Esophagus muscularis mucosa (tissue), 4 donors: ENCODE measurements around the gene PRKCB. TPM values are rescaled to one million over a fixed set of nuclear protein-coding genes. Genes with fewer than 3 reads are reported as not detected.

Experiments
- DNase-seq: peaks from one replicate; pipeline ENCODE4 v3.0.0-alpha.2; 2017; ENCODE audit errors: extremely low spot score
- H3K27ac ChIP-seq, 4 donors: fragments of 200-600 bp; sonication (generic); replicated peaks in 1 of 4; 1 replicate in 3 of 4; 2 replicates in 1 of 4; pipeline ENCODE4 v1.5.1; 2016 to 2019; ENCODE audit warnings: mild to moderate bottlenecking in 1 of 4
- H3K27me3 ChIP-seq, 4 donors: fragments of 200-600 bp; sonication (generic); one replicate each; pipeline versions ENCODE4 v1.5.1 to v1.6.0; 2016 to 2019
- H3K36me3 ChIP-seq, 4 donors: fragments of 200-600 bp; sonication (generic); one replicate each; pipeline ENCODE4 v1.5.1; 2016 to 2019
- H3K4me1 ChIP-seq, 4 donors: fragments of 200-600 bp; sonication (generic); one replicate each; pipeline ENCODE4 v1.5.1; 2016 to 2019
- H3K4me3 ChIP-seq, 4 donors: fragments of 200-600 bp; sonication (generic); 1 replicate in 2 of 4; 2 replicates in 2 of 4; pipeline ENCODE4 v1.5.1; 2016 to 2019; ENCODE audit warnings: mild to moderate bottlenecking in 4 of 4, moderate library complexity in 1 of 4
- H3K9me3 ChIP-seq, 4 donors: fragments of 200-600 bp; sonication (generic); 1 replicate in 3 of 4; 2 replicates in 1 of 4; pipeline ENCODE4 v1.5.1; 2016 to 2019
- CTCF ChIP-seq, 3 experiments: fragments of 200-600 bp in 2 of 3; fragments of 450-650 bp in 1 of 3; sonication (generic) in 2 of 3; IDR thresholded peaks; one replicate each; pipeline ENCODE4 v1.5.1; 2017 to 2019; ENCODE audit warnings: antibody characterized with exemption in 3 of 3, mild to moderate bottlenecking in 2 of 3, moderate library complexity in 1 of 3
- EP300 ChIP-seq: sonication (generic); formaldehyde crosslinking; IDR thresholded peaks from one replicate; pipeline ENCODE4 v1.6.1; 2017; ENCODE audit warnings: antibody characterized with exemption
- POLR2A ChIP-seq: fragments of 450-650 bp; IDR thresholded peaks from one replicate; pipeline ENCODE4 v1.6.1; 2017; ENCODE audit warnings: antibody characterized with exemption, moderate library complexity, mild to moderate bottlenecking, low read depth
- POLR2AphosphoS5 ChIP-seq, 2 donors: sonication (generic); formaldehyde crosslinking; IDR thresholded peaks; one replicate each; pipeline ENCODE4 v1.6.1; 2017; ENCODE audit warnings: antibody characterized with exemption in 2 of 2
- WGBS: methylation state at CpG from one replicate; pipeline ENCODE4 v1.1.5; 2018; 5-methylcytosine and 5-hydroxymethylcytosine counted together
- intact Hi-C: fragments of 100-400 bp; cut with DNase I; formaldehyde crosslinking; loops from one replicate; pipeline ENCODE4 v1.15.1; 2023
- total RNA-seq, 4 donors: library from RNA; depleted of rRNA; stranded (reverse); fragments of >200 nt; gene quantifications; one replicate each; pipeline versions ENCODE4 v1.1.0 to v1.2.1, GENCODE V29; 2016

PRKCB gene
- total RNA-seq, 4 donors from 2014 or later: 5.8 to 15.6 (median 9.7) TPM

GRCh38 chr16:23917621-23918020 is 81.8 kb downstream of the PRKCB start:
- Histone ChIP-seq H3K27me3 (no peaks in the 10 kb centered on the region), H3K4me3 (no peak overlapping the region), H3K27ac (no peak overlapping the region), H3K9me3 (no peaks in the 10 kb centered on the region), H3K36me3 (no peaks in the 10 kb centered on the region), H3K4me1 (peaks cover 0 to 13% (median 10%) of the 10 kb centered on the region in 4 donors)
- TF ChIP-seq POLR2AphosphoS5 (IDR thresholded peaks at IDR 0.05) (no peak), EP300 (no peak), POLR2A (no peak), CTCF (IDR thresholded peaks at IDR 0.05) (no peak)
- no peak for DNase-seq
- intact Hi-C loops: no loop called here
- 82% methylated on average over 6 of the region's 6 CpGs for WGBS

DNA sequence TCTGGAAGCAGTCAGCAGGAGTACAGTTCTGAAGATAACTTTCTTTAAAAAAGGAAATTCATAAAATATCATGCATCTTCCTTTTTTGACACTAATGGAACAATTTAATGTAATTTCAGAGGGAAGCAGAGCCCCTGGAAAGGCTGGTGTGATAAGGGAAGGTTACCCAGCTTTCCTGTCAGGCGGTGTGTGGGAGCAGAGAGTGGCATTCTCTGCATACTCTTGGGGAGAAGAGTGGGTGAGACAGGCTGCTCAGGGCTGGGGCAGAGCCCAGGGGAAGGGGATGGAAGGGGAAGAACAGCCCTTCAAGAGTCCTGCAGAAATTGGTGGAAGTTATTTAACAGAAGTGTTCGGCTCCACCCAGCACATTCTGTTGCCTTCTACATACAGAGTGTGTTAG is 84.7 kb downstream of the PRKCB start:
- H3K4me1 ChIP-seq: peaks cover 0 to 3% (median under 1%) of the 10 kb centered on the region in 4 donors
- H3K4me3 ChIP-seq: no peak overlapping the region
- no peaks in the 10 kb centered on the region for H3K27me3 ChIP-seq
- intact Hi-C loops: no loop called here
- 76% methylated on average over 2 of the region's 2 CpGs for WGBS
- DNase-seq: no peak
- TF ChIP-seq CTCF (IDR thresholded peaks at IDR 0.05): no peak
- no peak for TF ChIP-seq POLR2A
- no peak for TF ChIP-seq POLR2AphosphoS5 (IDR thresholded peaks at IDR 0.05)
- no peak for TF ChIP-seq EP300
- no peaks in the 10 kb centered on the region for H3K36me3 ChIP-seq
- no peak overlapping the region for H3K27ac ChIP-seq
- H3K9me3 ChIP-seq: no peaks in the 10 kb centered on the region

GRCh38 chr16:23920899-23921298 is 85.1 kb downstream of the PRKCB start:
- Histone ChIP-seq H3K27me3 (no peaks in the 10 kb centered on the region), H3K27ac (no peak overlapping the region), H3K4me1 (no peaks in the 10 kb centered on the region), H3K36me3 (no peaks in the 10 kb centered on the region), H3K9me3 (no peaks in the 10 kb centered on the region), H3K4me3 (no peak overlapping the region)
- intact Hi-C loops: no loop called here
- 91% methylated on average over 3 of the region's 3 CpGs for WGBS
- peak; percentile 66 for DNase-seq
- TF ChIP-seq EP300 (no peak), POLR2AphosphoS5 (IDR thresholded peaks at IDR 0.05) (no peak), CTCF (IDR thresholded peaks at IDR 0.05) (no peak), POLR2A (no peak)

GRCh38 chr16:23922406-23922805 is 86.6 kb downstream of the PRKCB start:
- no peaks in the 10 kb centered on the region for H3K36me3 ChIP-seq
- no peaks in the 10 kb centered on the region for H3K27me3 ChIP-seq
- no peak overlapping the region for H3K27ac ChIP-seq
- DNase-seq: no peak
- no peaks in the 10 kb centered on the region for H3K9me3 ChIP-seq
- no peak overlapping the region for H3K4me3 ChIP-seq
- no peaks in the 10 kb centered on the region for H3K4me1 ChIP-seq
- TF ChIP-seq CTCF (IDR thresholded peaks at IDR 0.05) (no peak), EP300 (no peak), POLR2AphosphoS5 (IDR thresholded peaks at IDR 0.05) (no peak)
- intact Hi-C loops: no loop called here

GRCh38 chr16:23924128-23924527 is 88.3 kb downstream of the PRKCB start:
- intact Hi-C loops: no loop called here
- Histone ChIP-seq H3K4me1 (no peaks in the 10 kb centered on the region), H3K9me3 (no peaks in the 10 kb centered on the region), H3K27me3 (no peaks in the 10 kb centered on the region), H3K4me3 (no peak overlapping the region), H3K36me3 (no peaks in the 10 kb centered on the region), H3K27ac (no peak overlapping the region)
- DNase-seq: no peak
- TF ChIP-seq POLR2A (no peak), CTCF (IDR thresholded peaks at IDR 0.05) (no peak), POLR2AphosphoS5 (IDR thresholded peaks at IDR 0.05) (no peak)
- WGBS: 78% methylated on average over 8 of the region's 8 CpGs
